ENCODE results near the gene MMEL1. TPM values are rescaled to one million over a fixed set of nuclear protein-coding genes. Genes with fewer than 3 reads are reported as not detected.

MMEL1 gene
- total and polyA plus RNA-seq, 2 of the 13 experiments (the other 11 are each of a cell fraction or from before 2014, with no cell fraction given), result 0.48 TPM; not detected in 1

GRCh38 chr1:2555634-2556276 is 77.1 kb downstream of the MMEL1 start:
- H3K9ac ChIP-seq (ENCODE audit: insufficient read depth, low read depth, low read length), result peak overlapping the region; percentile 77
- BruUV-seq (replicated peaks), result TSS peak; percentile 54
- H3K79me2 ChIP-seq (ENCODE audit: insufficient read depth, low read length), result no peaks in the 10 kb centered on the region
- POLR2A ChIA-PET, result interaction anchor here (0.8 to 2.1 kb wide), 9 partner anchors 9 to 143 kb away, joined by 3 to 20 read pairs (median 5); partner anchors contain the start of genes MMEL1, PEX10 and PRXL2B
- no peaks in the 10 kb centered on the region for H3K9me3 ChIP-seq (ENCODE audit: low read length)
- H3K27me3 ChIP-seq (ENCODE audit: control insufficient read depth in 1 of 2, insufficient read depth in 2 of 2, low read length in 2 of 2), result no peaks in the 10 kb centered on the region; a peak in 1 of 5 replicates
- intact Hi-C loops (cut with micrococcal nuclease; ENCODE audit: unreplicated experiment), result loop anchor here (5.0 kb wide), 1 partner anchor 77 kb away; the partner anchor contains the start of gene MMEL1
- 7% methylated on average over 9 of the region's 26 CpGs for WGBS (ENCODE audit: low lambda C conversion rate)
- in situ Hi-C loops (cut with HindIII; ENCODE audit: extremely low pct_ligation_motif_present, low pct_unique_long_range_greater_than_20kb), result no loop called here
- CTCF ChIA-PET (ENCODE audit: low intra/inter-chr PET ratio, low total read pairs), result interaction anchor here (1.3 kb wide), 1 partner anchor 142 kb away, joined by 3 read pairs; no protein-coding TSS in a partner anchor
- H3K27ac ChIP-seq (ENCODE audit: extremely low read length, insufficient read depth, low read length), result peak overlapping the region; percentile 66
- DNase-seq (ENCODE audit: low spot score) (no peak), ATAC-seq (peak; percentile 17), FAIRE-seq (no peak)
- H4K20me1 ChIP-seq (ENCODE audit: insufficient read depth, low read length), result 0 out of 2 replicates have a peak, but pooled peaks cover 4% of the 10 kb centered on the region
- H3K4me3 ChIP-seq (replicated peaks in 1 of 3; ENCODE audit: insufficient read depth in 1 of 3, low read depth in 2 of 3, low read length in 3 of 3), result peak overlapping the region; percentile 71 to 89 (median 76)
- H3K4me1 ChIP-seq (ENCODE audit: insufficient read depth, low read length), result peaks cover 41% of the 10 kb centered on the region
- H3K36me3 ChIP-seq (replicated peaks in 1 of 2; ENCODE audit: control insufficient read depth in 1 of 2, insufficient read depth in 2 of 2, low read length in 2 of 2), result no peaks in the 10 kb centered on the region; a peak in 1 of 5 replicates
- H2AFZ ChIP-seq (ENCODE audit: low read length), result no peak overlapping the region
- H3K4me2 ChIP-seq (ENCODE audit: low read depth, low read length), result peak overlapping the region; percentile 85
- TF ChIP-seq GLI4 (CRISPR knock-in tag; IDR thresholded peaks at IDR 0.05; ENCODE audit: borderline replicate concordance), result no peak; the same call in 1 of the 2 replicates
- no peak for TF ChIP-seq SALL2 (CRISPR knock-in tag; IDR thresholded peaks at IDR 0.05)
- TF ChIP-seq TEF (CRISPR knock-in tag; IDR thresholded peaks at IDR 0.05), result no peak
- TF ChIP-seq THAP7 (CRISPR knock-in tag; IDR thresholded peaks at IDR 0.05), result 0 out of 2 replicates have a peak, but pooled peaks have one; percentile 36
- TF ChIP-seq SMAD9 (CRISPR knock-in tag; IDR thresholded peaks at IDR 0.05), result no peak
- TF ChIP-seq E2F2 (CRISPR knock-in tag; IDR thresholded peaks at IDR 0.05; ENCODE audit: borderline replicate concordance), result no peak; the same call in 1 of the 2 replicates
- no peak for TF ChIP-seq TBP (CRISPR knock-in tag; IDR thresholded peaks at IDR 0.05)
- peak; percentile 39; the same call in 1 of the 2 replicates for TF ChIP-seq ZFP37 (CRISPR knock-in tag; IDR thresholded peaks at IDR 0.05; ENCODE audit: borderline replicate concordance)
- TF ChIP-seq ZNF768 (CRISPR knock-in tag; IDR thresholded peaks at IDR 0.05), result no peak
- TF ChIP-seq BCL3 (CRISPR knock-in tag; IDR thresholded peaks at IDR 0.05), result peak; percentile 63; the same call in 1 of the 2 replicates
- no peak for TF ChIP-seq ZSCAN22 (CRISPR knock-in tag; IDR thresholded peaks at IDR 0.05)
- TF ChIP-seq TAF1 (CRISPR knock-in tag; IDR thresholded peaks at IDR 0.05), result no peak; the same call in 1 of the 2 replicates
- no peak for TF ChIP-seq ZNF75D (CRISPR knock-in tag; IDR thresholded peaks at IDR 0.05; ENCODE audit: borderline replicate concordance)
- peak; percentile 23; the same call in 1 of the 2 replicates for TF ChIP-seq ZFY (CRISPR knock-in tag; IDR thresholded peaks at IDR 0.05)
- no peak for TF ChIP-seq AHR (CRISPR knock-in tag; IDR thresholded peaks at IDR 0.05)
- TF ChIP-seq ZNF329 (CRISPR knock-in tag; IDR thresholded peaks at IDR 0.05; ENCODE audit: low read depth), result 0 out of 2 replicates have a peak, but pooled peaks have one; percentile 49
- TF ChIP-seq MTA3 (CRISPR knock-in tag; IDR thresholded peaks at IDR 0.05), result no peak
- no peak for TF ChIP-seq GLMP (CRISPR knock-in tag; IDR thresholded peaks at IDR 0.05; ENCODE audit: borderline replicate concordance)

All from HepG2 (cell line).